NCI-H524 (cell line): ENCODE measurements around the gene PPP1R8.
"Not testable (repeated sequence)": the region's sequence is repeated elsewhere in the genome, so short reads cannot be mapped to it uniquely, and the experiment has no call there.

Source experiments
- DNase-seq, 2 experiments: peaks; one replicate each; lab custom pipeline; 2025; lab: John Stamatoyannopoulos, UW

PPP1R8 gene

DNA sequence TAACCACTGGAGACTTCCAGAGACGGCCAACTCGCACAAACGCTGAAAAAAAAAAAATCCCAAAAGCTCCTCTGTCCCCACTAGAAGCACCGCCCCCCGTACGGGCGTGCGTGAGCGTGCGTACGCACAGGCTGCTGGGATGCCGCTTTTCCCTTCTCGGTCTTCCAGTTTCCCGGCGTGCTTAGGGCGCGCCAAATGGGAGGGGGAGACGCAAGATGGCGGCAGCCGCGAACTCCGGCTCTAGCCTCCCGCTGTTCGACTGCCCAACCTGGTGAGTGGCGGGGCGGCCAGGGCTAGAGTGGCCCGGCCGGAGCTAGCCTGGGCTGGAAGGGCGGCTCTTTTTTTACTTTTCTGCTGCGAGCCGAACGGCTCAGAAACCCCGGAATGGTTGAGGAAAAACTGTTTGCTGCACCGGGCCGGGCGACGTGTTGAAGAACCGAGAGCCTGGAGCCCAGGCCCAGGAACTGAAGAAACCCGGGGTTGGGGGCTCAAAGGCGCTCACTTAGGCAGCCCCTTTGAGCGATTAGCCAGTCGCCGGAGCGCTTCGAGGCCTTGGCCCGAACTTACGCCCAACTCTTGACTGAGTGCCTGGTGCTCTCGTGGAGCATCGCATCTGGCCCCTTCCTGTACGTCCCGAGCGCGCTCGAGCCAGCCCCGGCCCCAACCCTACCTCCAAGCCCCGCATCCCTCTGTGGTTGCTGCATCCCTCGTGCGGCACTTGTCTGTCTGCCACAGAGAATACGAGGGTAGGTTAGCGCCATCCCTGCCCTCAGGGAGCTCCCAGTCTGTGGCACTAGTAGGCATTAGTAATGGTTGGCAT, at the start of gene PPP1R8:
Gene PPP1R8 (plus strand): TSS at position 162 of the 820 bp plus-strand sequence. CDS start 54 bp downstream, at position 216.
- peak; percentile 90 to 94 for DNase-seq

- no peak for DNase-seq
Measured at GRCh38 chr1:27782950-27783349, 47.6 kb upstream of the PPP1R8 start.

GRCh38 chr1:27784700-27785099, 45.9 kb upstream of the PPP1R8 start:
- no peak for DNase-seq

DNA sequence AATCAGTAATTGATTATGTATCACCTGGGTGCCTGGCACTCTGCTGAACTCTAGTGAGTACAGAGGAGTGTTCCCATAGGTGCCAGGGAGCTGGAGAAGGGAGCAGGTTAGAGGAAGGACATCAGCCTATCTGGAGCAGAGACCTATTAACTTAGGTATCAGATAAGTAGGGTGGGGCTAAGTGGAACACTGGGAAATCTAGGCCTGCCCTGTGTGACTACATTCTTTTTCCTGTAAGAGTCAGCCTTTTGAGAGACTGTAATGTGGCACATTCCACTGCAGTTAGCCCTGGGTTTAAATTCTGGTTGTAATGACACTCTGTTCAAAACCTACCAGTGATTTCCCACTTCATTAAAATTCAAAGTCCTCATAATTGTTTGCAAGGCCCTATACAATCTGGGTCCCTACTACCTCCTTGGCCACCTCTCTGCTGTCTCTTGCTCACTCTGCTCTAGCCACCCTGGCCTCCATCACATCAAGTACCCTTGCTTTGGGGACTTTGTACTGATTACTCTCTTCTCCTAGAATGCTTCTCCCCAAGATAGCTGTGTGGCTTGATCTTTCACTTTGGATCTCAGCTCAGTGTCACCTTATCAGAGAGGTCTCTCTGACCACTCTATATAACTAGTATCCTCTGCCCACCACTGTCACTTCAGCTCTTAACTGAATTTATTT, 44.7 kb upstream of the PPP1R8 start:
- no peak for DNase-seq

DNA sequence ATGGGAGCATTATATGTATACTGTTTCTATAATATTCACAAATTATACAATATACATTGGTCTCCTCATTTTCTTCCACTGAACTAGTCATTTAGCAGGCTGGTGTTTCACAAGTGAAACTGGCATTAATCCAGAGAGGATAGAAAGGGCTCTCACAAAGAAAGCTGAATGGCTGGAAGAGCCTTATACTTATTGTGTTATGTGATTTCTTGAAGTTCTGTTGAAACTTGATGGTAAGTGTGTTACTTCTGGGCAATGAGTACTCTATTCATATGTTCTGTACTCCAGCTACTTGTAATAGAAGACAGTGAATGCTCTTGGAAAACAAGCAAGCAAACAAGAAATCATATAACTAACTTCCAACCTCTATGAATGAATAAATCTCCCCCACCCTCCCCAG, 42.7 kb upstream of the PPP1R8 start:
- no peak for DNase-seq

DNA sequence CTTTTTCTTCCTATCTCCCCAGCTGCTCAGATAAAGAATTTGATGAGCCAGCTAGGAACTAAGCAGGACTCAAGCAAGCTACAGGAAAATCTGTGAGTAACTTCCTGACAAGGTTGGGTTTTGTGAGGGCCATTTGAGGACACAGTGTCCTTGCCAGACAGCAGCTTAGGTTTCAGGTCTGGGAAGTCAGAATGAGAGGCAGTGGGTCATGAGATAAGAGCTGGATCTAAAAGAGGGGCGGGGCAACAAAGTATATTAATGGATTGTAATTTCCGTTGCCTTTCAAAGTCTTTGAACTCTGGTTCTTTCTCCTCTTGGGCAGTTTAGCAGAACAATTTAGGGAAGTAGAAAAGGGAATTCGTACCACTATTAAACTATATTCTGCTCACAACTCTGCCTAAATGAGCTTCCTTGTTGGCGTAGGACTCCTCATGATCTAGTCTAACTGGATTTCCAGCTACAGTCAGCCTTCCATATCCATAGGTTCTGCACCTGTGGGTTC, 41.0 kb upstream of the PPP1R8 start:
- DNase-seq = no peak

DNA sequence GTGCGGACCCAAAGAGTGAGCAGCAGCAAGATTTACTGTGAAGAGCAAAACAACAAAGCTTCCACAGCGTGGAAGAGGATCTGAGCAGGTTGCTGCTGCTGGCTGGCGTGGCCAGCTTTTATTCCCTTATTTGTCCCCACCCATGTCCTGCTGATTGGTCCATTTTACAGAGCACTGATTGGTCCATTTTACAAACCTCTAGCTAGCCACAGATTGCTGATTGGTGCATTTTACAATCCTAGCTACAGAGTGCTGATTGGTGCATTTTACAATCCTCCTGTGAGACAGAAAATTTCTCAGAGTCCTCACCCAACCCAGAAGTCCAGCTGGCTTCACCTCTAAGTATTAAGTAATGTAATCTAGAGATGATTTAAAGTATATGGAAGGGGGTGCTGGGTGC, 40.3 kb upstream of the PPP1R8 start:
- not testable (repeated sequence) for DNase-seq

DNA sequence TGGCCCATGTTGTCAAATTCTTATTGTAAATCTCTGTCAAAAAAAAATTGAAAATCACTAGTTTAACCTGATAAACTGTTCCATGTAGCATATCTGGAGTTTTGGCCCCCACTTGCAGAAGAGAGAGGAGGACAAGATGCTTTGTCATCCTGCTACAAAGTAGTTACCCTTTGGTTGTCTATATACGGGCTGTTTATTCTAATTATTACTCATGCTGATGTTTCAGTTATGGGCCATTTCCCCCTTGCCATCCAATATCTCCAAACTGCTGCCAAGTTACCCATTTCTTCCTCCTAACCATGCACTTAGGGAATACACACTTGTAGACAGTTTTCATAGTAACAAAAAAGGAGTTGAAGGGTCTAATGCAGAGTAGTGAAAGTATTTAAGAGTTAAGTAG, 35.0 kb upstream of the PPP1R8 start:
- no peak for DNase-seq

GRCh38 chr1:27804791-27805190, 25.8 kb upstream of the PPP1R8 start:
- DNase-seq = no peak

- no peak for DNase-seq
Measured at GRCh38 chr1:27806758-27807157, 23.8 kb upstream of the PPP1R8 start.

- no peak for DNase-seq
Measured at GRCh38 chr1:27807385-27807784, 23.2 kb upstream of the PPP1R8 start.

GRCh38 chr1:27808131-27808530, 22.5 kb upstream of the PPP1R8 start:
- not testable (repeated sequence) for DNase-seq

DNA sequence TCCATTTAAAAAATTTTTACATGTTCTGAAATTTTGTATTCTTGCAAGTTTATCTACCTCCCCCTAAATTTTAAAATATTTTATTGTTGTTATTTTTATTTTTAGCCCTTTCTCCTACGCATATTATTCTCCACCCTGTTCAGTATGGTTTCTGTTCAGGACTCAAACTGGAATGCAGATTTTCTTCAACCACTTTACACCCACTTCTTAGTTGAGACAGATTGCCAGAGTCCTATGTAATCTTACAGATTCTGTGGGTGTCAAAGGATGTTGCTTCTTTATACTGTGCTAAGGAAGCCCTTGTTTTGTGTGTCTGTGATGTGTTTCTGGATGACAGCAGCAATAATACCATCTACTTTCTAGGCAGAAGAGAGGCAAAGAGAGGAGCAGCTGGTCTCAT, 20.7 kb upstream of the PPP1R8 start:
- DNase-seq = no peak

DNA sequence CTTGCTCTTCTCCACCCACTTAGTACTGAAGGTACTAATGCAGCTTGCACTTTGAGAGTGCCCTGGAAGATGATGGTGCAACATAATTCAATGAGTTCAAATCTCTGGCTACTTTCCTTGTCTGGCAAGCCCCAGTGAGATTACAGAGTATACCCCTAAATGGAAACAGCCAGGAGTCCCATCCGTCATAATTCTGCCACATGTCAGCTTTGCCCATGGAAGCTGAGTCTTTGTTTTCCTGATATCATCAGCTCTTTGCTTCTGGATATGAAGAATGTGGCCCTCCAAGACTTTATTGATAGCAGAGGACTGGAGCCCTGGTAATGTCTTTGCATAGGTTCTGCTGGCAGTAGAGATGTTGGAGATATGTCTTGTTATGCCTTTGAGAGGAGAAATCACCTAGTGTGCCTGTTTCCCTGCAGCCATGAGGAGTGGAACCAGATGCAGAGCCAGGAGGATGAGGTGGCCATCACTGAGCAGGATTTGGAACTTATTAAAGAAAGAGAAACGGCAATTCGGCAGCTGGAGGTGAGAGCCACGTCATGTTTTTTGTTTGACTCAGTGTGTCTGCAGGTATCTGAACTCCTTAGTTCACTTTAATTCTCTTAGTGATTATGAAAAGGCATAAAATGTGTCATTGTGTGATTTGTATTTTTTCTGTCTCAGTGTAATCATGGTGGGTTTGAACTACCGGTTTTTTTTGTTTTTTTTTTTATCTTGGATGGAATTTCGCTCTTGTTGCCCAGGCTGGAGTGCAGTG, 18.7 kb upstream of the PPP1R8 start:
- DNase-seq = no peak

- DNase-seq = no peak
Measured at GRCh38 chr1:27816921-27817630, 13.5 kb upstream of the PPP1R8 start.

- no peak for DNase-seq
Measured at GRCh38 chr1:27821761-27822315, 8.7 kb upstream of the PPP1R8 start.

GRCh38 chr1:27823784-27824183, 6.8 kb upstream of the PPP1R8 start:
- DNase-seq = no peak

DNA sequence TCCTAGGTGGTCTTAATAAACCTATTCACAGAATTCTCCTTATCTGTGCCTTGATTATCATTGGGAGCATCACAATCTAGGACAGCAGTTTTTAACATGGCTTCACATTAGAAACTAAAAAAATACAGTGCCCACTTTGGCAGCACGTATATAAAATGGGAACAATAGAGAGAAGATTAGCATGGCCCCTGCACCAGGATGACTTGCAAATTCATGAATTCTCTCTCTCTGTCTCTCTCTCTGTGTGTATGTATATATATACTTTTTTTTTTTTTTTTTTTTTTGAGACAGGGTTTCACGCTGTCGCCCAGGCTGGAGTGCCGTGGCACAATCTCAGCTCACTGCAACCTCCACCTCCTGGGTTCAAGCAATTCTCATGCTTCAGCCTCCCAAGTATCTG, 6.2 kb upstream of the PPP1R8 start:
- no peak for DNase-seq

GRCh38 chr1:27829339-27829960, 1.1 kb upstream of the PPP1R8 start:
- not testable (repeated sequence) for DNase-seq

DNA sequence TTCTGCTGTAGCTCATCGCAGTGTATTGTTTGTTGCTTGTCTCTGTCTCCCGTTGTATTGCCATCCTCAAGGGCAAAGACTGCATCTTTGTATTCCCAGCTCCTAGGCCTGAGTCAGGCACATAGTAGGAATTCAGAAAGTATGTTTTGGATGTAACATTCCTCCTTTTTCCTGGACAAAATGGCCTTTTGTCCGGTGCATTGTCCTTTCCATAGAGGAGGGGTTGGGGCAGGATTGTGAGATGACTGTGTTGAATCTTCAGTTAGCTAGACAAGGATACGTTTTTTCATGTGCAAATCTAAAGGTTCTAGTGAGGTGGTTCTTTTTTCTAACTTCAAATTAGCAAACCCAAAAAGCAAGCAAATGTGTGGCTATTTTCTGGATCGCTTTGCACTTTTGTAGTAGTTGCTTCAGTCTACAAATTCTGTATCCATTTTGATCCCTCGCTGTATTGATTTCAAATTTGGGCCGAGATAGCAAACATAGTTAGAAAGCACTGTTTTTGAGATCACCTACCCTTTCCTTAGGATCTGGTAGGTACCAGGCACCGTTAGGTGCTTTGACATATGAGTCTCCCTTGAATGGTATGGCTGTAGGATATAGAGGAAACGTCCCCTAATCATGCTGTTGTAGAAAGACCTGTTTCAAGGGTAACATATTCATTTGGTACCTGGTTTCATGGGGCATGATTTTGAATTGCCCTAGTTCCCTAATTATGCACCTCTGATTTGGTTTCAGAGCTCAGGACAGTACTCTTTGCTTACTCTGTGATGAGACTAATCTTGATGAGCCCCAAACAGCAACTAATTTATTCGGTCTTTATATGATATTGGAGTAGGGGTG, 1.2 kb downstream of the PPP1R8 start:
- no peak for DNase-seq
